ENCODE data around the gene TGFB2.

GRCh38 chr1:218439541-218440295 lies 94.6 kb downstream of the TGFB2 start:
- TF ChIP-seq EZH2phosphoT487 (IDR thresholded peaks at IDR 0.05; ENCODE audit: low read depth, severe bottlenecking, unreplicated experiment): no peak
- TF ChIP-seq, protein P1, sequence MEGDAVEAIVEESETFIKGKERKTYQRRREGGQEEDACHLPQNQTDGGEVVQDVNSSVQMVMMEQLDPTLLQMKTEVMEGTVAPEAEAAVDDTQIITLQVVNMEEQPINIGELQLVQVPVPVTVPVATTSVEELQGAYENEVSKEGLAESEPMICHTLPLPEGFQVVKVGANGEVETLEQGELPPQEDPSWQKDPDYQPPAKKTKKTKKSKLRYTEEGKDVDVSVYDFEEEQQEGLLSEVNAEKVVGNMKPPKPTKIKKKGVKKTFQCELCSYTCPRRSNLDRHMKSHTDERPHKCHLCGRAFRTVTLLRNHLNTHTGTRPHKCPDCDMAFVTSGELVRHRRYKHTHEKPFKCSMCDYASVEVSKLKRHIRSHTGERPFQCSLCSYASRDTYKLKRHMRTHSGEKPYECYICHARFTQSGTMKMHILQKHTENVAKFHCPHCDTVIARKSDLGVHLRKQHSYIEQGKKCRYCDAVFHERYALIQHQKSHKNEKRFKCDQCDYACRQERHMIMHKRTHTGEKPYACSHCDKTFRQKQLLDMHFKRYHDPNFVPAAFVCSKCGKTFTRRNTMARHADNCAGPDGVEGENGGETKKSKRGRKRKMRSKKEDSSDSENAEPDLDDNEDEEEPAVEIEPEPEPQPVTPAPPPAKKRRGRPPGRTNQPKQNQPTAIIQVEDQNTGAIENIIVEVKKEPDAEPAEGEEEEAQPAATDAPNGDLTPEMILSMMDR (IDR thresholded peaks at IDR 0.05; ENCODE audit: poor library complexity): no peak
